HepG2 (cell line): Measurements from ENCODE around the gene UBE2J1. TPM values are rescaled to one million over a fixed set of nuclear protein-coding genes. Genes with fewer than 3 reads are reported as not detected.
A peak's percentile ranks its signal among the peaks of the same experiment; 100 is the strongest.

Experiments
- ATF7-NPFF ChIP-seq: sonication (generic); formaldehyde crosslinking; IDR thresholded peaks from 2 replicates; pipeline ENCODE4 v1.8.1; 2023; ENCODE audit warnings: mild to moderate bottlenecking, low read depth, missing genetic modification reagents, moderate library complexity
- CBX1 ChIP-seq: IDR thresholded peaks from one replicate; pipeline ENCODE4 v1.6.1; 2016; ENCODE audit warnings: antibody characterized with exemption, low read depth
- FOSL2 ChIP-seq: sonication (generic); formaldehyde crosslinking; IDR thresholded peaks from 2 replicates; pipeline ENCODE4 v1.4.0; 2020; ENCODE audit warnings: missing genetic modification reagents
- GATAD2A ChIP-seq: IDR thresholded peaks from 2 replicates; pipeline ENCODE4 v1.6.1; 2016
- MEIS2 ChIP-seq: sonication (generic); formaldehyde crosslinking; IDR thresholded peaks from 2 replicates; pipeline ENCODE4 v1.9.0; 2021; ENCODE audit warnings: mild to moderate bottlenecking, missing genetic modification reagents
- MYC ChIP-seq: sonication (generic); formaldehyde crosslinking; IDR thresholded peaks from 2 replicates; pipeline ENCODE4 v1.9.0; 2021; ENCODE audit warnings: missing genetic modification reagents, borderline replicate concordance
- NFRKB ChIP-seq: fragments of 450-650 bp; IDR thresholded peaks from 2 replicates; pipeline ENCODE4 v1.6.1; 2017
- NR3C1 ChIP-seq: sonication (generic); formaldehyde crosslinking; IDR thresholded peaks from 2 replicates; pipeline ENCODE4 v1.4.0; 2020; ENCODE audit warnings: missing genetic modification reagents
- ONECUT2 ChIP-seq: sonication (generic); formaldehyde crosslinking; IDR thresholded peaks from 2 replicates; pipeline ENCODE4 v1.4.0; 2020; ENCODE audit warnings: missing genetic modification reagents
- RBM39 ChIP-seq: fragments of 200-400 bp; formaldehyde crosslinking; IDR thresholded peaks from one replicate; pipeline ENCODE4 v1.6.1; 2018; ENCODE audit warnings: antibody characterized with exemption, mild to moderate bottlenecking, low read depth, low read length; ENCODE audit not compliant: poor library complexity, severe bottlenecking
- RNF2 ChIP-seq: fragments of 450-650 bp; conservative IDR thresholded peaks from 2 replicates; pipeline ENCODE4 v1.6.1; 2016; ENCODE audit warnings: low read depth
- SALL1 ChIP-seq: sonication (generic); formaldehyde crosslinking; IDR thresholded peaks from 2 replicates; pipeline ENCODE4 v1.8.0; 2022; ENCODE audit warnings: mild to moderate bottlenecking, missing genetic modification reagents
- STAG1 ChIP-seq: sonication (generic); formaldehyde crosslinking; IDR thresholded peaks from 2 replicates; pipeline ENCODE4 v1.4.0; 2020; ENCODE audit warnings: missing genetic modification reagents
- ZFP37 ChIP-seq: sonication (generic); formaldehyde crosslinking; IDR thresholded peaks from 2 replicates; pipeline ENCODE4 v1.4.0; 2020; ENCODE audit warnings: missing genetic modification reagents, borderline replicate concordance
- ZFP62 ChIP-seq: sonication (generic); formaldehyde crosslinking; IDR thresholded peaks from 2 replicates; pipeline ENCODE4 v1.4.0; 2020; ENCODE audit warnings: missing genetic modification reagents
- ZNF354B ChIP-seq: sonication (generic); formaldehyde crosslinking; IDR thresholded peaks from 2 replicates; pipeline ENCODE4 v1.8.0; 2022; ENCODE audit warnings: mild to moderate bottlenecking, missing genetic modification reagents
- ZNF614 ChIP-seq: IDR thresholded peaks from 2 replicates; pipeline ENCODE4 v1.6.1; 2018; ENCODE audit warnings: missing biosample characterization, missing genetic modification reagents, inconsistent platforms, borderline replicate concordance
- ZNF879 ChIP-seq: sonication (generic); formaldehyde crosslinking; IDR thresholded peaks from 2 replicates; pipeline ENCODE4 v1.8.1; 2023; ENCODE audit warnings: missing genetic modification reagents
- ZSCAN22 ChIP-seq: sonication (generic); formaldehyde crosslinking; IDR thresholded peaks from 2 replicates; pipeline ENCODE4 v1.4.0; 2020; ENCODE audit warnings: mild to moderate bottlenecking, missing genetic modification reagents
- ZSCAN30 ChIP-seq: sonication (generic); formaldehyde crosslinking; IDR thresholded peaks from 2 replicates; pipeline ENCODE4 v1.5.0; 2020; ENCODE audit warnings: mild to moderate bottlenecking, missing genetic modification reagents
- polyA plus RNA-seq, 8 experiments: library from polyadenylated mRNA; depleted of rRNA in 3 of 8; stranded (reverse) in 7 of 8; unstranded in 1 of 8; fragments of >200 nt; fragmentation: Illumina TruSeq in 4 of 8; extraction: Trizol in 4 of 8; gene quantifications; 2 replicates each; pipeline versions ENCODE4 v1.2.1 to v1.2.3, GENCODE V29; 2011 to 2016; ENCODE audit warnings: low read depth in 4 of 8, missing spikeins in 1 of 8, mixed read lengths in 1 of 8; ENCODE audit not compliant: insufficient read depth in 1 of 8
- total RNA-seq, 5 experiments: library from RNA; depleted of rRNA; stranded (reverse); fragments of >200 nt; fragmentation: Illumina TruSeq; extraction: Trizol; gene quantifications; 2 replicates each; pipeline ENCODE4 v1.2.3, GENCODE V29; 2016; ENCODE audit warnings: low read depth in 1 of 5
- TF ChIP-seq, protein P1 (sequence below): sonication (generic); formaldehyde crosslinking; IDR thresholded peaks from 2 replicates; pipeline ENCODE4 v1.5.1; 2020; ENCODE audit warnings: missing genetic modification reagents, mild to moderate bottlenecking, borderline replicate concordance
- TF ChIP-seq, protein P2 (sequence below): sonication (generic); formaldehyde crosslinking; conservative IDR thresholded peaks from 2 replicates; pipeline ENCODE4 v1.8.1; 2023; ENCODE audit warnings: missing genetic modification reagents
- TF ChIP-seq, protein P3 (sequence below): sonication (generic); formaldehyde crosslinking; IDR thresholded peaks from 2 replicates; pipeline ENCODE4 v1.4.0; 2020; ENCODE audit warnings: missing genetic modification reagents
- TF ChIP-seq, protein P4 (sequence below): IDR thresholded peaks from 2 replicates; pipeline ENCODE4 v1.6.1; 2016; ENCODE audit warnings: missing compliant biosample characterization, missing genetic modification reagents, borderline replicate concordance

Gene UBE2J1
- total and polyA plus RNA-seq, 2 of the 13 experiments (the other 11 are each of a cell fraction or from before 2014, with no cell fraction given): 19.3 to 24.6 TPM

DNA sequence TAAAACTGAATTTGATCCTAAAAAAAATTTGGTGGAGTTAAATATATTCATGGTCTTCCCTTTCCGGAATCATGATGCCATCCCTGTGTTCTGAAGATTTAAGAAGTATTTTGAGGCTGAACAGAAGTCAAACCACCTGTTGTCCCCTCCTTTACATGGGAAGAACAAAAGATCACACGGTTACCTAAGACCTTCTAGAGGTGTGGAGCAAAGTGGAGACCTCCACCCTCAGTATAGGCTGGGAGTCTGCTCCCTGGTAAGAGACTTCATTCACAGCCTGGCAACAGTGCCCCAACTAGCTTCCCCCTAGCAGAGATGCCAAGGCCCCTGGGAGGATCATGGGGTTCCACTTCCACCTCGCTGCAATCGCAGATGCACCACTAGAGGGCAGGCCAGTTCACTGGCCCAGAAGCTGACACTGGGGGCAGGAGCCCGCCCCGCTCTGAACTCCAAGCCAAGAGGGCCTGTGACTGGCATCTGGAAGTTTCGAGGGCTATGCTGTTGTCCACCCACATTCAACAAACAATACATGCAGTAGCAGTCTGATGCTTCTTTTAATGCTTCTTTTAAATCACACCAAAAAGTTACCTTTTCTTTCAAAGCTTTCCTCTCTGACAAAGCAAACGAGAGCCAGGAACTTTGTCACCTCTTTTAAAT is 19.5 kb upstream of the UBE2J1 start (continued):
- TF ChIP-seq, protein P1, sequence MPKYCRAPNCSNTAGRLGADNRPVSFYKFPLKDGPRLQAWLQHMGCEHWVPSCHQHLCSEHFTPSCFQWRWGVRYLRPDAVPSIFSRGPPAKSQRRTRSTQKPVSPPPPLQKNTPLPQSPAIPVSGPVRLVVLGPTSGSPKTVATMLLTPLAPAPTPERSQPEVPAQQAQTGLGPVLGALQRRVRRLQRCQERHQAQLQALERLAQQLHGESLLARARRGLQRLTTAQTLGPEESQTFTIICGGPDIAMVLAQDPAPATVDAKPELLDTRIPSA (CRISPR knock-in tag): no peak
- TF ChIP-seq GATAD2A (peak; percentile 57), ZFP37 (CRISPR knock-in tag) (no peak), ZSCAN30 (CRISPR knock-in tag) (no peak), CBX1 (no peak), ZFP62 (CRISPR knock-in tag) (no peak), NFRKB (no peak), ZSCAN22 (no peak), ZNF614 (CRISPR knock-in tag) (no peak), RNF2 (no peak), MEIS2 (peak; percentile 37; the same call in 1 of the 2 replicates), STAG1 (CRISPR knock-in tag) (peak; percentile 79), ATF7-NPFF (CRISPR knock-in tag) (no peak), SALL1 (CRISPR knock-in tag) (peak; percentile 59; the same call in 1 of the 2 replicates), ZNF354B (CRISPR knock-in tag) (no peak), ONECUT2 (CRISPR knock-in tag) (no peak), ZNF879 (CRISPR knock-in tag) (no peak), FOSL2 (CRISPR knock-in tag) (0 out of 2 replicates have a peak, but pooled peaks have one; percentile 21), MYC (CRISPR knock-in tag) (peak; percentile 31; the same call in 1 of the 2 replicates), RBM39 (no peak), NR3C1 (no peak)
- TF ChIP-seq, protein P2, sequence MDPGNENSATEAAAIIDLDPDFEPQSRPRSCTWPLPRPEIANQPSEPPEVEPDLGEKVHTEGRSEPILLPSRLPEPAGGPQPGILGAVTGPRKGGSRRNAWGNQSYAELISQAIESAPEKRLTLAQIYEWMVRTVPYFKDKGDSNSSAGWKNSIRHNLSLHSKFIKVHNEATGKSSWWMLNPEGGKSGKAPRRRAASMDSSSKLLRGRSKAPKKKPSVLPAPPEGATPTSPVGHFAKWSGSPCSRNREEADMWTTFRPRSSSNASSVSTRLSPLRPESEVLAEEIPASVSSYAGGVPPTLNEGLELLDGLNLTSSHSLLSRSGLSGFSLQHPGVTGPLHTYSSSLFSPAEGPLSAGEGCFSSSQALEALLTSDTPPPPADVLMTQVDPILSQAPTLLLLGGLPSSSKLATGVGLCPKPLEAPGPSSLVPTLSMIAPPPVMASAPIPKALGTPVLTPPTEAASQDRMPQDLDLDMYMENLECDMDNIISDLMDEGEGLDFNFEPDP (CRISPR knock-in tag): no peak
- TF ChIP-seq, protein P3, sequence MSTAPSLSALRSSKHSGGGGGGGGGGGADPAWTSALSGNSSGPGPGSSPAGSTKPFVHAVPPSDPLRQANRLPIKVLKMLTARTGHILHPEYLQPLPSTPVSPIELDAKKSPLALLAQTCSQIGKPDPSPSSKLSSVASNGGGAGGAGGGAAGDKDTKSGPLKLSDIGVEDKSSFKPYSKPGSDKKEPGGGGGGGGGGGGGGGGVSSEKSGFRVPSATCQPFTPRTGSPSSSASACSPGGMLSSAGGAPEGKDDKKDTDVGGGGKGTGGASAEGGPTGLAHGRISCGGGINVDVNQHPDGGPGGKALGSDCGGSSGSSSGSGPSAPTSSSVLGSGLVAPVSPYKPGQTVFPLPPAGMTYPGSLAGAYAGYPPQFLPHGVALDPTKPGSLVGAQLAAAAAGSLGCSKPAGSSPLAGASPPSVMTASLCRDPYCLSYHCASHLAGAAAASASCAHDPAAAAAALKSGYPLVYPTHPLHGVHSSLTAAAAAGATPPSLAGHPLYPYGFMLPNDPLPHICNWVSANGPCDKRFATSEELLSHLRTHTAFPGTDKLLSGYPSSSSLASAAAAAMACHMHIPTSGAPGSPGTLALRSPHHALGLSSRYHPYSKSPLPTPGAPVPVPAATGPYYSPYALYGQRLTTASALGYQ (CRISPR knock-in tag): no peak
- TF ChIP-seq, protein P4, sequence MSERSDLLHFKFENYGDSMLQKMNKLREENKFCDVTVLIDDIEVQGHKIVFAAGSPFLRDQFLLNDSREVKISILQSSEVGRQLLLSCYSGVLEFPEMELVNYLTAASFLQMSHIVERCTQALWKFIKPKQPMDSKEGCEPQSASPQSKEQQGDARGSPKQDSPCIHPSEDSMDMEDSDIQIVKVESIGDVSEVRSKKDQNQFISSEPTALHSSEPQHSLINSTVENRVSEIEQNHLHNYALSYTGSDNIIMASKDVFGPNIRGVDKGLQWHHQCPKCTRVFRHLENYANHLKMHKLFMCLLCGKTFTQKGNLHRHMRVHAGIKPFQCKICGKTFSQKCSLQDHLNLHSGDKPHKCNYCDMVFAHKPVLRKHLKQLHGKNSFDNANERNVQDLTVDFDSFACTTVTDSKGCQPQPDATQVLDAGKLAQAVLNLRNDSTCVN (CRISPR knock-in tag): no peak
